Myocyte (in vitro differentiated cells): ENCODE results near the gene MUSK. TPM values are rescaled to one million over a fixed set of nuclear protein-coding genes. Genes with fewer than 3 reads are reported as not detected.

ENCODE experiments used
- DNase-seq: peaks from one replicate; pipeline ENCODE4 v3.0.0-alpha.2; 2012; ENCODE audit warnings: low read depth
- polyA plus RNA-seq: library from polyadenylated mRNA; unstranded; fragments of >200 nt; gene quantifications from one replicate; pipeline ENCODE4 v1.2.1, GENCODE V29; 2012; ENCODE audit warnings: missing spikeins
- total RNA-seq: library from RNA; depleted of rRNA; stranded (reverse); fragments of >200 nt; gene quantifications from 2 replicates; pipeline ENCODE4 v1.2.3, GENCODE V29; 2014

The MUSK gene
- total RNA-seq, result 124 and 139 TPM in 2 replicates
- 13.5 TPM for polyA plus RNA-seq

GRCh38 chr9:110668570-110669167 is at the start of gene MUSK:
TSS of gene MUSK (plus strand) at chr9:110668791. CDS start at chr9:110668905, 114 bp downstream.
- peak; percentile 94 for DNase-seq

- DNase-seq, result no peak
Measured at GRCh38 chr9:110619831-110620230, 48.8 kb upstream of the MUSK start.

GRCh38 chr9:110620726-110621125 is 47.9 kb upstream of the MUSK start:
- DNase-seq, result no peak

GRCh38 chr9:110622368-110622767 is 46.2 kb upstream of the MUSK start:
- no peak for DNase-seq

GRCh38 chr9:110623462-110624025 is 45.0 kb upstream of the MUSK start:
- DNase-seq, result peak; percentile 72

GRCh38 chr9:110626101-110626829 is 42.3 kb upstream of the MUSK start:
- DNase-seq, result peak; percentile 18

- no peak for DNase-seq
Measured at GRCh38 chr9:110635589-110635988, 33.0 kb upstream of the MUSK start.

- peak; percentile 57 for DNase-seq
Measured at GRCh38 chr9:110638381-110638954, 30.1 kb upstream of the MUSK start.

GRCh38 chr9:110640736-110641135 is 27.9 kb upstream of the MUSK start:
- DNase-seq, result peak; percentile 22

GRCh38 chr9:110641293-110641692 is 27.3 kb upstream of the MUSK start:
- DNase-seq, result no peak

- no peak for DNase-seq
Measured at GRCh38 chr9:110648696-110649095, 19.9 kb upstream of the MUSK start.

- DNase-seq, result peak; percentile 87
Measured at GRCh38 chr9:110650261-110650660, 18.3 kb upstream of the MUSK start.

- peak; percentile 85 for DNase-seq
Measured at GRCh38 chr9:110650991-110651411, 17.6 kb upstream of the MUSK start.

- DNase-seq, result peak; percentile 68
Measured at GRCh38 chr9:110655754-110656641, 12.6 kb upstream of the MUSK start.

- DNase-seq, result peak; percentile 44
Measured at GRCh38 chr9:110659891-110660541, 8.6 kb upstream of the MUSK start.

- DNase-seq, result peak; percentile 81
Measured at GRCh38 chr9:110669433-110669832, 842 bp downstream of the MUSK start.

GRCh38 chr9:110671849-110672248 is 3.3 kb downstream of the MUSK start:
- no peak for DNase-seq

- no peak for DNase-seq
Measured at GRCh38 chr9:110672873-110673510, 4.4 kb downstream of the MUSK start.

- no peak for DNase-seq
Measured at GRCh38 chr9:110687497-110687896, 18.9 kb downstream of the MUSK start.

GRCh38 chr9:110688329-110688728 is 19.7 kb downstream of the MUSK start:
- no peak for DNase-seq
